Measurements from ENCODE around the gene LSAMP. TPM values are rescaled to one million over a fixed set of nuclear protein-coding genes. Genes with fewer than 3 reads are reported as not detected.
"Not testable (repeated sequence)": the region's sequence is repeated elsewhere in the genome, so short reads cannot be mapped to it uniquely, and the experiment has no call there.

Gene LSAMP
- total and polyA plus RNA-seq, 2 of the 8 experiments (the other 6 are each of a cell fraction or from before 2014, with no cell fraction given) = 1.8 to 5.7 TPM

GRCh38 chr3:116077059-116077458, 368.2 kb downstream of the LSAMP start (continued):
- TF ChIP-seq SIX5 (IDR thresholded peaks at IDR 0.05; ENCODE audit: low read depth, low read length) (no peak), SP1 (IDR thresholded peaks at IDR 0.05; ENCODE audit: low read depth, low read length) (no peak), TCF12 (IDR thresholded peaks at IDR 0.05; ENCODE audit: low read depth, low read length) (no peak), JUND (IDR thresholded peaks at IDR 0.05; ENCODE audit: low read length) (no peak), POLR2AphosphoS5 (IDR thresholded peaks at IDR 0.05; ENCODE audit: low read depth, low read length) (no peak)

DNA sequence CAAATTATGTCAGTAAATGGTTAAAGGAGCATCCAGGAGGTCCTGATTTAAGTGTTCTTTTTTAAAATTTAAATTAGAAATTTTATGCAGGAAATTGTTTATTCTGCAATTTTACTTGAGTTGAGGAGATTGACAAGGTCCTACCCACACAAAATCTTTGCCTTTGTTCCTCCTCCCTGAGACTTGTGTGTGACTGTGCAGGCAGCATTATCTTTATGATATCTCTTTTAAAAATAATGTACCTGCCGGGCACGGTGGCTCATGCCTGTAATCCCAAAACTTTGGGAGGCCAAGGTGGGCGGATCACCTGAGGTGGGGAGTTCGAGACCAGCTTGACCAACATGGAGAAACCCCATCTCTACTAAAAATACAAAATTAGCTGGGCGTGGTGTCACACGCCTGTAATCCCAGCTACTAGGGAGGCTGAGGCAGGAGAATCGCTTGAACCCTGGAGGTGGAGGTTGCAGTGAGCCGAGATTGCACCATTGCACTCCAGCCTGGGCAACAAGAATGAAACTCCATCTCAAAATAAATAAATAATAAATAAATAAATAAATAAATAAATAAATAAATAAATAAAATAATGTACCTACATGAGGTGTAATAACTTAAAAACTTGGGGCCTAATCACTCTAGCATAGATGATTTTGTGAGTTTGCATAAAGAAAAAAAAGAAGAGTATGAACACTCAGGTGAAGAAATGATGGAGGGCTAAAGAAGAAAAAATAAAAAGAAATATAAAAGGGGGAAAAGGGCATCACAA, 374.6 kb downstream of the LSAMP start:
- H3K27ac ChIP-seq (ENCODE audit: low read depth, low read length); H3K9ac ChIP-seq (replicated peaks in 1 of 4; ENCODE audit: extremely low read depth in 1 of 4, low read depth in 3 of 4, low read length in 3 of 4); DNase-seq (ENCODE audit: low read depth in 1 of 2, low spot score in 2 of 2); H3K14ac ChIP-seq (ENCODE audit: insufficient read length); H2BK20ac ChIP-seq (ENCODE audit: low read length); H4K91ac ChIP-seq (replicated peaks; ENCODE audit: insufficient read length, low read length); FAIRE-seq; H3K18ac ChIP-seq (ENCODE audit: extremely low read depth, low read length); H3K79me1 ChIP-seq (ENCODE audit: low read depth, low read length); H2BK12ac ChIP-seq (ENCODE audit: low read depth, low read length); H3K36me3 ChIP-seq (ENCODE audit: control insufficient read depth in 2 of 4, insufficient read depth in 4 of 4, low read length in 3 of 4); H4K5ac ChIP-seq (ENCODE audit: insufficient read length, low read depth, low read length); H3K23ac ChIP-seq (ENCODE audit: insufficient read length); H3K4me3 ChIP-seq (ENCODE audit: extremely low read depth in 1 of 4, insufficient read depth in 2 of 4, low read depth in 3 of 4, low read length in 4 of 4); H2AFZ ChIP-seq (ENCODE audit: low read length); H4K8ac ChIP-seq (ENCODE audit: extremely low read depth, insufficient read depth, low read length); H3K4ac ChIP-seq (replicated peaks; ENCODE audit: insufficient read length, low read depth, low read length); H2BK120ac ChIP-seq (replicated peaks; ENCODE audit: low read depth, low read length); H3K9me3 ChIP-seq (ENCODE audit: insufficient read depth in 2 of 2, low read depth in 1 of 2, low read length in 1 of 2); H3K27me3 ChIP-seq (replicated peaks in 1 of 4; ENCODE audit: control insufficient read depth in 3 of 4, extremely low read depth in 1 of 4, insufficient read depth in 3 of 4, low read length in 3 of 4); H3K56ac ChIP-seq (replicated peaks; ENCODE audit: insufficient read length, low read depth, low read length); H2BK15ac ChIP-seq (ENCODE audit: low read length); H4K20me1 ChIP-seq (replicated peaks in 1 of 2; ENCODE audit: control insufficient read depth in 1 of 2, insufficient read depth in 2 of 2, low read length in 2 of 2); H3K4me1 ChIP-seq (replicated peaks in 1 of 4; ENCODE audit: control insufficient read depth in 3 of 4, insufficient read depth in 4 of 4, low read length in 3 of 4); H3K79me2 ChIP-seq (ENCODE audit: control insufficient read depth in 1 of 2, insufficient read depth in 2 of 2, low read length in 2 of 2); CTCF ChIA-PET (ENCODE audit: partially characterized antibody); POLR2A ChIA-PET (ENCODE audit: partially characterized antibody); H3K4me2 ChIP-seq (ENCODE audit: insufficient read depth in 1 of 2, low read depth in 2 of 2, low read length in 2 of 2); H2BK5ac ChIP-seq (ENCODE audit: low read depth, low read length); H3K23me2 ChIP-seq (ENCODE audit: low read depth, low read length); H2AK5ac ChIP-seq (ENCODE audit: low read depth, low read length): not testable (repeated sequence)
- 96% methylated on average over 7 of the region's 8 CpGs; no CpG with 5 or more reads in 1 of the 2 experiments for WGBS, 2 experiments (ENCODE audit: extremely low coverage in 1 of 2, insufficient coverage in 1 of 2, insufficient read length in 1 of 2, insufficient replicate concordance in 2 of 2, low coverage in 1 of 2, low lambda C conversion rate in 2 of 2, missing lambda C conversion rate in 1 of 2)

Measured in H1 (cell line).